H1 (cell line): ENCODE measurements around the gene SH3BP2. TPM values are rescaled to one million over a fixed set of nuclear protein-coding genes. Genes with fewer than 3 reads are reported as not detected.

Source experiments
- CTCF ChIA-PET: fragments of 300-600 bp; sonication (Branson Sonifier 250); formaldehyde crosslinking; loops from one replicate; lab custom pipeline; 2021; ENCODE audit not compliant: partially characterized antibody; lab: Charles Lee
- POLR2A ChIA-PET: fragments of 300-600 bp; sonication (Branson Sonifier 250); formaldehyde crosslinking; loops from one replicate; lab custom pipeline; 2021; ENCODE audit warnings: inconsistent platforms; ENCODE audit not compliant: partially characterized antibody; lab: Charles Lee
- DNase-seq, 2 experiments: peaks; one replicate each; pipeline versions ENCODE4 v3.0.0 to v3.0.0-alpha.2; 2010 to 2022; ENCODE audit warnings: low spot score in 2 of 2, low read depth in 1 of 2, mixed read lengths in 1 of 2
- FAIRE-seq: peaks from 2 replicates; lab custom pipeline; 2011; peaks lifted over from hg19 to GRCh38; lab: Jason Lieb, UNC
- H2AFZ ChIP-seq: 2 replicates; pipeline ENCODE4 v1.8.1; 2012; ENCODE audit warnings: low read length, inconsistent platforms
- H2AK5ac ChIP-seq: 2 replicates; pipeline ENCODE4 v1.6.1; 2013; ENCODE audit warnings: low read depth, low read length
- H2BK120ac ChIP-seq: replicated peaks from 2 replicates; pipeline ENCODE3; 2013; ENCODE audit warnings: low read depth, low read length, inconsistent platforms
- H2BK12ac ChIP-seq: 2 replicates; pipeline ENCODE4 v1.6.1; 2013; ENCODE audit warnings: low read depth, low read length
- H2BK15ac ChIP-seq: 2 replicates; pipeline ENCODE4 v1.6.1; 2013; ENCODE audit warnings: low read length
- H2BK20ac ChIP-seq: 2 replicates; pipeline ENCODE4 v1.6.1; 2013; ENCODE audit warnings: low read length
- H2BK5ac ChIP-seq: 2 replicates; pipeline ENCODE4 v1.6.1; 2013; ENCODE audit warnings: low read depth, low read length
- H3K14ac ChIP-seq: 2 replicates; pipeline ENCODE4 v1.6.1; 2013; ENCODE audit warnings: inconsistent platforms; ENCODE audit not compliant: insufficient read length
- H3K18ac ChIP-seq: 2 replicates; pipeline ENCODE4 v1.6.1; 2013; ENCODE audit warnings: low read length; ENCODE audit errors: extremely low read depth
- H3K23ac ChIP-seq: 2 replicates; pipeline ENCODE4 v1.6.1; 2013; ENCODE audit warnings: inconsistent platforms; ENCODE audit not compliant: insufficient read length
- H3K23me2 ChIP-seq: 2 replicates; pipeline ENCODE4 v1.6.1; 2013; ENCODE audit warnings: low read depth, low read length
- H3K27ac ChIP-seq: 2 replicates; pipeline ENCODE4 v1.6.1; 2011; ENCODE audit warnings: low read depth, low read length, inconsistent platforms
- H3K27me3 ChIP-seq, 4 experiments: replicated peaks in 1 of 4; 1 replicate in 1 of 4; 2 replicates in 3 of 4; pipeline versions ENCODE4 v1.6.1 to v1.8.1; 2011 to 2013; ENCODE audit warnings: low read length in 3 of 4, mild to moderate bottlenecking in 3 of 4, inconsistent platforms in 2 of 4, mixed read lengths in 2 of 4, moderate library complexity in 1 of 4; ENCODE audit not compliant: control insufficient read depth in 3 of 4, insufficient read depth in 3 of 4; ENCODE audit errors: extremely low read depth in 1 of 4
- H3K36me3 ChIP-seq, 4 experiments: 2 replicates each; pipeline versions ENCODE4 v1.6.1 to v1.8.1; 2011 to 2013; ENCODE audit warnings: mild to moderate bottlenecking in 4 of 4, low read length in 3 of 4, moderate library complexity in 2 of 4, control low read depth in 1 of 4, inconsistent platforms in 1 of 4; ENCODE audit not compliant: insufficient read depth in 4 of 4, control insufficient read depth in 2 of 4
- H3K4ac ChIP-seq: replicated peaks from 2 replicates; pipeline ENCODE3; 2013; ENCODE audit warnings: low read length, low read depth, mixed read lengths, inconsistent platforms; ENCODE audit not compliant: insufficient read length
- H3K4me1 ChIP-seq, 4 experiments: replicated peaks in 1 of 4; 1 replicate in 1 of 4; 2 replicates in 3 of 4; pipeline versions ENCODE4 v1.6.1 to v1.8.1; 2011 to 2013; ENCODE audit warnings: low read length in 3 of 4, inconsistent platforms in 2 of 4, mixed read lengths in 1 of 4; ENCODE audit not compliant: insufficient read depth in 4 of 4, control insufficient read depth in 3 of 4
- H3K4me2 ChIP-seq, 2 experiments: 2 replicates each; pipeline versions ENCODE4 v1.6.1 to v1.8.1; 2011 to 2013; ENCODE audit warnings: low read depth in 2 of 2, low read length in 2 of 2, control low read depth in 1 of 2, inconsistent platforms in 1 of 2, mild to moderate bottlenecking in 1 of 2; ENCODE audit not compliant: insufficient read depth in 1 of 2
- H3K4me3 ChIP-seq, 4 experiments: fragments of 200-600, 300-600 bp in 1 of 4; sonication (generic), shearing (Covaris generic), sonication (Bioruptor Twin) in 1 of 4; 2 replicates each; pipeline versions ENCODE4 v1.5.1 to v1.8.1; 2011 to 2016; ENCODE audit warnings: low read length in 4 of 4, low read depth in 3 of 4, control low read depth in 2 of 4, inconsistent platforms in 2 of 4, mild to moderate bottlenecking in 2 of 4, mixed read lengths in 1 of 4, moderate library complexity in 1 of 4; ENCODE audit not compliant: insufficient read depth in 2 of 4; ENCODE audit errors: extremely low read depth in 1 of 4
- H3K56ac ChIP-seq: replicated peaks from 2 replicates; pipeline ENCODE3; 2013; ENCODE audit warnings: low read depth, mild to moderate bottlenecking, mixed read lengths, low read length, inconsistent platforms; ENCODE audit not compliant: insufficient read length
- H3K79me1 ChIP-seq: 2 replicates; pipeline ENCODE4 v1.6.1; 2013; ENCODE audit warnings: low read depth, low read length, control low read depth
- H3K79me2 ChIP-seq, 2 experiments: 2 replicates each; pipeline versions ENCODE4 v1.6.1 to v1.8.1; 2012 to 2013; ENCODE audit warnings: low read length in 2 of 2, mild to moderate bottlenecking in 2 of 2, inconsistent platforms in 1 of 2; ENCODE audit not compliant: insufficient read depth in 2 of 2, control insufficient read depth in 1 of 2
- H3K9ac ChIP-seq, 4 experiments: replicated peaks in 1 of 4; 1 replicate in 1 of 4; 2 replicates in 3 of 4; pipeline versions ENCODE4 v1.6.1 to v1.8.1; 2011 to 2013; ENCODE audit warnings: low read depth in 3 of 4, low read length in 3 of 4, control low read depth in 2 of 4, mild to moderate bottlenecking in 2 of 4, moderate library complexity in 2 of 4, inconsistent platforms in 1 of 4; ENCODE audit errors: extremely low read depth in 1 of 4
- H3K9me3 ChIP-seq, 2 experiments: 2 replicates each; pipeline versions ENCODE4 v1.6.1 to v1.8.1; 2012 to 2013; ENCODE audit warnings: mild to moderate bottlenecking in 2 of 2, moderate library complexity in 2 of 2, control low read depth in 1 of 2, inconsistent platforms in 1 of 2, low read depth in 1 of 2, low read length in 1 of 2, mixed read lengths in 1 of 2; ENCODE audit not compliant: insufficient read depth in 2 of 2
- H4K20me1 ChIP-seq, 2 experiments: replicated peaks in 1 of 2; 2 replicates each; pipeline versions ENCODE3 to v1.8.1; 2011 to 2013; ENCODE audit warnings: inconsistent platforms in 2 of 2, low read length in 2 of 2, mild to moderate bottlenecking in 1 of 2; ENCODE audit not compliant: insufficient read depth in 2 of 2, control insufficient read depth in 1 of 2
- H4K5ac ChIP-seq: 2 replicates; pipeline ENCODE4 v1.6.1; 2013; ENCODE audit warnings: low read length, low read depth, mixed read lengths, inconsistent platforms; ENCODE audit not compliant: insufficient read length
- H4K8ac ChIP-seq: 2 replicates; pipeline ENCODE4 v1.8.0; 2013; ENCODE audit warnings: mild to moderate bottlenecking, moderate library complexity, low read length, inconsistent platforms; ENCODE audit not compliant: insufficient read depth; ENCODE audit errors: extremely low read depth
- H4K91ac ChIP-seq: replicated peaks from 2 replicates; pipeline ENCODE3; 2013; ENCODE audit warnings: low read length, mixed read lengths, inconsistent platforms; ENCODE audit not compliant: insufficient read length
- CBX8 ChIP-seq: fragments of 300-800, 300-1000 bp; sonication (generic); IDR thresholded peaks from 2 replicates; pipeline ENCODE4 v1.7.1; 2016; ENCODE audit warnings: low read depth, low read length, borderline replicate concordance
- CREB1 ChIP-seq: IDR thresholded peaks from 2 replicates; pipeline ENCODE4 v1.6.1; 2012; ENCODE audit warnings: inconsistent platforms
- FOSL1 ChIP-seq: IDR thresholded peaks from 2 replicates; pipeline ENCODE4 v1.6.1; 2011; ENCODE audit warnings: mild to moderate bottlenecking, low read depth, low read length, moderate library complexity; ENCODE audit not compliant: insufficient read depth
- HDAC2 ChIP-seq, 2 experiments: fragments of 300-600 bp in 1 of 2; sonication (generic) in 1 of 2; IDR thresholded peaks; 2 replicates each; pipeline ENCODE4 v1.6.1; 2011 to 2012; ENCODE audit warnings: low read depth in 2 of 2, low read length in 2 of 2, mild to moderate bottlenecking in 2 of 2, moderate library complexity in 2 of 2, borderline replicate concordance in 1 of 2, inconsistent platforms in 1 of 2
- KDM5A ChIP-seq: fragments of 200-600 bp; IDR thresholded peaks from 2 replicates; pipeline ENCODE4 v1.7.1; 2012; ENCODE audit warnings: mild to moderate bottlenecking, low read length, inconsistent platforms, mixed read lengths
- POLR2AphosphoS5 ChIP-seq: IDR thresholded peaks from 2 replicates; pipeline ENCODE4 v1.6.1; 2011; ENCODE audit warnings: low read depth, low read length
- RAD21 ChIP-seq, 2 experiments: IDR thresholded peaks in 1 of 2; conservative IDR thresholded peaks in 1 of 2; 2 replicates each; pipeline ENCODE4 v1.6.1; 2011; ENCODE audit warnings: low read depth in 2 of 2, low read length in 2 of 2, improper control_type of control experiment in 1 of 2, inconsistent platforms in 1 of 2, mild to moderate bottlenecking in 1 of 2, moderate library complexity in 1 of 2
- RFX5 ChIP-seq: IDR thresholded peaks from 2 replicates; pipeline ENCODE4 v1.6.1; 2011; ENCODE audit warnings: low read depth, low read length, improper control_type of control experiment, borderline replicate concordance
- SIRT6 ChIP-seq: IDR thresholded peaks from one replicate; pipeline ENCODE4 v1.7.1; 2012; ENCODE audit warnings: low read length, inconsistent platforms
- SIX5 ChIP-seq: IDR thresholded peaks from 2 replicates; pipeline ENCODE4 v1.6.1; 2011; ENCODE audit warnings: mild to moderate bottlenecking, low read depth, low read length
- SP1 ChIP-seq: IDR thresholded peaks from 2 replicates; pipeline ENCODE4 v1.6.1; 2011; ENCODE audit warnings: low read depth, low read length
- TBP ChIP-seq: IDR thresholded peaks from 2 replicates; pipeline ENCODE4 v1.6.1; 2011; ENCODE audit warnings: low read depth, low read length, improper control_type of control experiment
- WGBS, 2 experiments: shearing (Covaris generic) in 1 of 2; methylation state at CpG; one replicate each; pipeline versions ENCODE4 v1.1.6 to v1.1.7; 2013 to 2015; ENCODE audit warnings: low lambda C conversion rate in 2 of 2, mixed read lengths in 2 of 2, inconsistent platforms in 1 of 2, low coverage in 1 of 2, missing lambda C conversion rate in 1 of 2; ENCODE audit not compliant: insufficient replicate concordance in 2 of 2, insufficient coverage in 1 of 2, insufficient read length in 1 of 2; ENCODE audit errors: extremely low coverage in 1 of 2, missing lambda C conversion rate in 1 of 2; 5-methylcytosine and 5-hydroxymethylcytosine counted together
- polyA plus RNA-seq, 7 experiments: library from polyadenylated mRNA; depleted of rRNA in 3 of 7; stranded (reverse) in 5 of 7; unstranded in 2 of 7; fragments of >200 nt in 5 of 7; fragments of 200-250 nt in 2 of 7; gene quantifications; 1 replicate in 5 of 7; 2 replicates in 1 of 7; 4 replicates in 1 of 7; pipeline versions ENCODE4 v1.2.1 to v1.2.3, GENCODE V29; 2011 to 2013; ENCODE audit warnings: missing spikeins in 2 of 7, mixed read lengths in 2 of 7
- total RNA-seq: library from RNA; stranded (reverse); fragmentation: NEBNext Ultra II Directional; extraction: Animal tissue kit (Norgen Biotek cat#: 25700); gene quantifications from 2 replicates; pipeline ENCODE4 v1.2.1, GENCODE V29; 2021

Gene SH3BP2
- total and polyA plus RNA-seq, 2 of the 8 experiments (the other 6 are each of a cell fraction or from before 2014, with no cell fraction given) = 27.4 to 31.4 TPM

DNA sequence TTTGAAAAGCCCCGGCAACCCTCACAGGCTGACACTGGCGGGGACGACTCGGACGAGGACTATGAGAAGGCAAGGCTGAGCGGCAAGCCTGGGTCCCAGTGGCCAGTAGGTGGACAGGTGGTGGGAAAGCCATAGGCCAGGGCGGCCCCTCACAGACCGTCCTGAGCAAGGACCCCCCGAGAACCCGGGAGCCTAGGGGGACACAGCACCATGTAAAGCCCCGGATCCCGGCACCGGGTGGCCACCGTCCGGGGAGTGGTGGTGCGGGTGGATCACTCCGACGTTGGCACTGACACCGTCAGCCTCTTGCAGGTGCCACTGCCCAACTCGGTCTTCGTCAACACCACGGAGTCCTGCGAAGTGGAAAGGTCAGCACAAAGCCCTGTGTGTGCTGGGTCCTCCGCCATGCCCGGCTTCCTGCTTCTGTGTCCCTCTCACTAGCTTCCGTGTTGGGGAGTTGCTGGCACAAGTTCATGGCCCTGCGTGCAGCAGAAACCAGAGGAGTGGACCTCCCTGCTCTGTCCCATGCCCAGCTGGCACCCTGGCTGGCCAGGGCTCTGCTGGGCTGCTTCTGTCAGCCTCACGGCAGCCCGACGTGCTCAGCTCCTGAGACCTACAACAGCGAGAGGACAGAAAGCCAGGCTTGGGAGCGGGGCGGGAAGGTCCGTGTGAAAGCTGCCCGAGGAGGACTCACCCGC is 38.9 kb downstream of the SH3BP2 start:
- Histone ChIP-seq H3K79me2 (no peaks in the 10 kb centered on the region), H3K27ac (no peak overlapping the region), H3K4me2 (no peak overlapping the region), H3K79me1 (no peaks in the 10 kb centered on the region), H3K56ac (no peak overlapping the region), H3K36me3 (peaks cover 0 to 38% (median 26%) of the 10 kb centered on the region in 4 experiments), H3K4me1 (no peaks in the 10 kb centered on the region; a peak in 1 of 7 replicates), H4K8ac (no peak overlapping the region), H3K9me3 (no peaks in the 10 kb centered on the region), H3K23ac (no peak overlapping the region), H2BK12ac (no peak overlapping the region), H3K23me2 (no peaks in the 10 kb centered on the region), H3K14ac (no peak overlapping the region), H4K91ac (no peak overlapping the region), H2AFZ (no peak overlapping the region), H2BK120ac (no peak overlapping the region), H3K9ac (no peak overlapping the region), H2BK5ac (no peak overlapping the region), H4K5ac (no peak overlapping the region), H3K27me3 (no peaks in the 10 kb centered on the region), H3K4me3 (no peak overlapping the region), H2BK20ac (no peak overlapping the region), H3K18ac (no peak overlapping the region), H2AK5ac (no peak overlapping the region), H4K20me1 (peaks cover 0 to 10% of the 10 kb centered on the region in 2 experiments), H3K4ac (no peak overlapping the region), H2BK15ac (no peak overlapping the region)
- WGBS, 2 experiments = 95% methylated on average over 33 of the region's 36 CpGs; no CpG with 5 or more reads in 1 of the 2 experiments
- DNase-seq (no peak), FAIRE-seq (no peak)
- CTCF ChIA-PET = interaction anchor here (0.5 kb wide), 1 partner anchor 81 kb away, joined by 3 read pairs; no protein-coding TSS in a partner anchor
- POLR2A ChIA-PET = interaction anchor here (0.6 to 1.3 kb wide), 2 partner anchors 9 to 89 kb away, joined by 3 to 5 read pairs; no protein-coding TSS in a partner anchor
- TF ChIP-seq SP1 = no peak
- no peak for TF ChIP-seq RAD21 (IDR thresholded peaks at IDR 0.05 in 1 of 2, conservative IDR thresholded peaks at IDR 0.05 in 1 of 2; ENCODE audit: low read depth in 2 of 2, low read length in 2 of 2)
- no peak for TF ChIP-seq SIX5
- TF ChIP-seq CBX8 = no peak
- TF ChIP-seq CREB1 = no peak
- no peak for TF ChIP-seq SIRT6
- TF ChIP-seq RFX5 = no peak
- TF ChIP-seq FOSL1 = no peak
- TF ChIP-seq POLR2AphosphoS5 = no peak
- TF ChIP-seq TBP = no peak
- no peak for TF ChIP-seq HDAC2 (IDR thresholded peaks at IDR 0.05; ENCODE audit: borderline replicate concordance in 1 of 2, low read depth in 2 of 2, low read length in 2 of 2)
- TF ChIP-seq KDM5A = no peak
